Vagina (tissue), 2 donors: Measurements from ENCODE around the gene RASAL2. TPM values are rescaled to one million over a fixed set of nuclear protein-coding genes. Genes with fewer than 3 reads are reported as not detected.

Experiments
- DNase-seq, 2 donors: peaks; one replicate each; pipeline ENCODE4 v3.0.0-alpha.2; 2017; ENCODE audit errors: extremely low spot score in 2 of 2
- H3K27ac ChIP-seq: fragments of 200-600 bp; sonication (generic); one replicate; pipeline ENCODE4 v1.5.1; 2019
- H3K27me3 ChIP-seq: fragments of 200-600 bp; sonication (generic); one replicate; pipeline ENCODE4 v1.5.1; 2019
- H3K36me3 ChIP-seq, 2 donors: fragments of 200-600 bp; sonication (generic); one replicate each; pipeline ENCODE4 v1.5.1; 2017 to 2019
- H3K4me1 ChIP-seq: fragments of 200-600 bp; sonication (generic); one replicate; pipeline ENCODE4 v1.5.1; 2019
- H3K4me3 ChIP-seq, 2 donors: fragments of 200-600 bp; sonication (generic); 1 replicate in 1 of 2; 2 replicates in 1 of 2; pipeline ENCODE4 v1.5.1; 2016 to 2019
- H3K9me3 ChIP-seq: fragments of 200-600 bp; sonication (generic); one replicate; pipeline ENCODE4 v1.5.1; 2019
- CTCF ChIP-seq, 3 experiments: fragments of 450-650 bp in 2 of 3; fragments of 200-600 bp in 1 of 3; sonication (generic) in 1 of 3; IDR thresholded peaks; one replicate each; pipeline ENCODE4 v1.5.1; 2017 to 2019; ENCODE audit warnings: antibody characterized with exemption in 3 of 3, mild to moderate bottlenecking in 2 of 3, moderate library complexity in 2 of 3
- POLR2A ChIP-seq, 2 donors: fragments of 450-650 bp; IDR thresholded peaks; one replicate each; pipeline ENCODE4 v1.6.1; 2017; ENCODE audit warnings: antibody characterized with exemption in 2 of 2, mild to moderate bottlenecking in 2 of 2, moderate library complexity in 2 of 2
- POLR2AphosphoS5 ChIP-seq, 2 donors: sonication (generic); formaldehyde crosslinking; IDR thresholded peaks; one replicate each; pipeline ENCODE4 v1.9.0; 2017; ENCODE audit warnings: antibody characterized with exemption in 2 of 2, mild to moderate bottlenecking in 2 of 2, low read depth in 1 of 2; ENCODE audit not compliant: insufficient read depth in 1 of 2
- intact Hi-C: fragments of 100-400 bp; cut with DNase I; formaldehyde crosslinking; loops from one replicate; pipeline ENCODE4 v1.15.1; 2023
- total RNA-seq: library from RNA; depleted of rRNA; stranded (reverse); fragments of >200 nt; gene quantifications from one replicate; pipeline ENCODE4 v1.2.3, GENCODE V29; 2016

The RASAL2 gene
- total RNA-seq, 1 donor from 2014 or later, result 25.5 TPM

GRCh38 chr1:178291166-178291565 lies 197.3 kb downstream of the RASAL2 start:
- H3K36me3 ChIP-seq, result no peaks in the 10 kb centered on the region
- no peak for DNase-seq
- no peaks in the 10 kb centered on the region for H3K9me3 ChIP-seq
- H3K27me3 ChIP-seq, result no peaks in the 10 kb centered on the region
- no peak overlapping the region for H3K27ac ChIP-seq
- TF ChIP-seq CTCF (IDR thresholded peaks at IDR 0.05) (no peak), POLR2AphosphoS5 (IDR thresholded peaks at IDR 0.05; ENCODE audit: insufficient read depth in 1 of 2, low read depth in 1 of 2) (no peak), POLR2A (IDR thresholded peaks at IDR 0.05) (no peak)
- H3K4me3 ChIP-seq, result no peak overlapping the region
- intact Hi-C loops, result no loop called here
- H3K4me1 ChIP-seq, result no peaks in the 10 kb centered on the region

- H3K36me3 ChIP-seq, result no peaks in the 10 kb centered on the region
- intact Hi-C loops, result no loop called here
- H3K27me3 ChIP-seq, result no peaks in the 10 kb centered on the region
- H3K4me1 ChIP-seq, result no peaks in the 10 kb centered on the region
- TF ChIP-seq POLR2A (IDR thresholded peaks at IDR 0.05) (no peak), CTCF (IDR thresholded peaks at IDR 0.05) (no peak), POLR2AphosphoS5 (IDR thresholded peaks at IDR 0.05; ENCODE audit: insufficient read depth in 1 of 2, low read depth in 1 of 2) (no peak)
- no peaks in the 10 kb centered on the region for H3K9me3 ChIP-seq
- no peak overlapping the region for H3K4me3 ChIP-seq
- H3K27ac ChIP-seq, result no peak overlapping the region
- no peak for DNase-seq
Measured at GRCh38 chr1:178294654-178295053, 200.8 kb downstream of the RASAL2 start.

GRCh38 chr1:178300352-178300699 lies 206.4 kb downstream of the RASAL2 start:
- H3K27ac ChIP-seq, result peak overlapping the region; percentile 48
- intact Hi-C loops, result no loop called here
- H3K36me3 ChIP-seq, result no peaks in the 10 kb centered on the region
- H3K4me1 ChIP-seq, result peaks cover 11% of the 10 kb centered on the region
- no peaks in the 10 kb centered on the region for H3K27me3 ChIP-seq
- no peak overlapping the region for H3K4me3 ChIP-seq
- H3K9me3 ChIP-seq, result no peaks in the 10 kb centered on the region
- DNase-seq, result no peak
- TF ChIP-seq POLR2A (IDR thresholded peaks at IDR 0.05), result no peak
- TF ChIP-seq POLR2AphosphoS5 (IDR thresholded peaks at IDR 0.05; ENCODE audit: insufficient read depth in 1 of 2, low read depth in 1 of 2), result no peak
- no peak for TF ChIP-seq CTCF (IDR thresholded peaks at IDR 0.05)

- Histone ChIP-seq H3K27ac (no peak overlapping the region), H3K4me1 (peaks cover 11% of the 10 kb centered on the region), H3K9me3 (no peaks in the 10 kb centered on the region), H3K36me3 (no peaks in the 10 kb centered on the region), H3K4me3 (no peak overlapping the region), H3K27me3 (no peaks in the 10 kb centered on the region)
- no peak for DNase-seq
- intact Hi-C loops, result no loop called here
- peak in 1 of 2 donors; percentile 35 for TF ChIP-seq POLR2AphosphoS5 (IDR thresholded peaks at IDR 0.05; ENCODE audit: insufficient read depth in 1 of 2, low read depth in 1 of 2)
- no peak for TF ChIP-seq CTCF (IDR thresholded peaks at IDR 0.05)
- TF ChIP-seq POLR2A (IDR thresholded peaks at IDR 0.05), result no peak
Measured at GRCh38 chr1:178301141-178301540, 207.2 kb downstream of the RASAL2 start.

- Histone ChIP-seq H3K4me1 (peaks cover 11% of the 10 kb centered on the region), H3K36me3 (no peaks in the 10 kb centered on the region), H3K9me3 (no peaks in the 10 kb centered on the region), H3K4me3 (no peak overlapping the region), H3K27ac (no peak overlapping the region), H3K27me3 (no peaks in the 10 kb centered on the region)
- intact Hi-C loops, result no loop called here
- TF ChIP-seq POLR2A (IDR thresholded peaks at IDR 0.05), result no peak
- no peak for TF ChIP-seq CTCF (IDR thresholded peaks at IDR 0.05)
- TF ChIP-seq POLR2AphosphoS5 (IDR thresholded peaks at IDR 0.05; ENCODE audit: insufficient read depth in 1 of 2, low read depth in 1 of 2), result no peak
- DNase-seq, result no peak
Measured at GRCh38 chr1:178307264-178307663, 213.4 kb downstream of the RASAL2 start.
